ENCODE measurements around the gene ATOX1.

DNA sequence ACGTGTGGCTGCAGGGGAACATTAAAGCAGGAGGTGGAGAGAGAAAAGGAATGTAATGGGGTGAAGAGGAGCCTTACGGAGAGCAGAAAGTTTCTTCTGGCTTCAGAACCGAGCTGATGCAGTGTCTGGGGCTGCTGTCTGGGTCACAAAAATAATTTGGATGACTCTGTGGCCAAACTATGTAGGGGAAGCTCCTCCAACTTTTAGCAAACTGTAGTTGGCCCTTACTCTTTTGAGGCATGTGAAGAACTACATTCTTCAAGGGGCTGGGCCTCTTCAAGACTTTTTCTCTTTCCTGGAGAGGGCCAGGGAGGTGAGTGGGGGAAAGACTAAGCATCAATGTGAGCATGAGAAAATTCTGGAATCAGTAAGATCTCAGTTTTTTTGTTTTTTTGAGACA lies 39.8 kb downstream of the ATOX1 start:
- TF ChIP-seq EZH2 (IDR thresholded peaks at IDR 0.05; ENCODE audit: insufficient read depth, poor library complexity, severe bottlenecking) (no peak), EZH2phosphoT487 (IDR thresholded peaks at IDR 0.05; ENCODE audit: insufficient read depth, low read depth) (no peak)
